HG03342 (cell line): Measurements from ENCODE around the gene CDCA7.
A peak's percentile ranks its signal among the peaks of the same experiment; 100 is the strongest.
"Not testable (repeated sequence)": the region's sequence is repeated elsewhere in the genome, so short reads cannot be mapped to it uniquely, and the experiment has no call there.

ENCODE experiments used
- ATAC-seq: cut with Tn5 transposase; IDR thresholded peaks from one replicate; pipeline ENCODE4 v1.9.1; 2021; ENCODE audit warnings: mild to moderate bottlenecking, moderate library complexity; ENCODE audit not compliant: unreplicated experiment

Gene CDCA7

DNA sequence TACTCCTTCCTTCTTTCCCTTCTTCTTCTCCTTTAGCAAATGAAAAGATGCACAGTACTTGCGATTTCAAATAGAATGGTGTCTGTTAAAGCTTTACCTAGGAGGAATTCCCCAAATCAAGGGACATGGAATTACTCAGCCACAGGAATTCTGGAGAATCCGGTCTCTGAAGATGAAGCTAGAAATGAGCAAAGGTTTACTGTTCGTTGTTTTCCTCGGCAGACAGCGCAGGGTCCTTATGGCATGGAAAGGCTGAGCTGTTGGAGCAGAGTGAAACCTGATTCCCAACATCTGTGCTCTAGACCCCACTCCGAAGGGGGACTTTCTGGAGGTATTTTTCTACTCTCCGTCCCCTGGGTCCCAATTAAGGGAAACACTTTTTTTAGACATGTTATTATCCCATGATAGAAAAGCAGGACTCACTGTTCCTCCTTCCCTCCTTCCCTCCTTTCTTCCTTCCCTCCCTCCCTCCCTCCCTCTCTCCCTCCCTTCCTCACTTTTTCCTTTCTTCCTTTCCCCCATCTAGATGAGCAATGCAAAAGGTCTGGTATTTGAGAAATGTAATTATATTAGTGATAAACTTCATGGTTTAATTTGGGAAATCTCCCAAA, 47.1 kb downstream of the CDCA7 start:
- no peak for ATAC-seq

- ATAC-seq = peak; percentile 68
These were observed 47.8 kb downstream of the CDCA7 start for GRCh38 chr2:173402405-173402974.

DNA sequence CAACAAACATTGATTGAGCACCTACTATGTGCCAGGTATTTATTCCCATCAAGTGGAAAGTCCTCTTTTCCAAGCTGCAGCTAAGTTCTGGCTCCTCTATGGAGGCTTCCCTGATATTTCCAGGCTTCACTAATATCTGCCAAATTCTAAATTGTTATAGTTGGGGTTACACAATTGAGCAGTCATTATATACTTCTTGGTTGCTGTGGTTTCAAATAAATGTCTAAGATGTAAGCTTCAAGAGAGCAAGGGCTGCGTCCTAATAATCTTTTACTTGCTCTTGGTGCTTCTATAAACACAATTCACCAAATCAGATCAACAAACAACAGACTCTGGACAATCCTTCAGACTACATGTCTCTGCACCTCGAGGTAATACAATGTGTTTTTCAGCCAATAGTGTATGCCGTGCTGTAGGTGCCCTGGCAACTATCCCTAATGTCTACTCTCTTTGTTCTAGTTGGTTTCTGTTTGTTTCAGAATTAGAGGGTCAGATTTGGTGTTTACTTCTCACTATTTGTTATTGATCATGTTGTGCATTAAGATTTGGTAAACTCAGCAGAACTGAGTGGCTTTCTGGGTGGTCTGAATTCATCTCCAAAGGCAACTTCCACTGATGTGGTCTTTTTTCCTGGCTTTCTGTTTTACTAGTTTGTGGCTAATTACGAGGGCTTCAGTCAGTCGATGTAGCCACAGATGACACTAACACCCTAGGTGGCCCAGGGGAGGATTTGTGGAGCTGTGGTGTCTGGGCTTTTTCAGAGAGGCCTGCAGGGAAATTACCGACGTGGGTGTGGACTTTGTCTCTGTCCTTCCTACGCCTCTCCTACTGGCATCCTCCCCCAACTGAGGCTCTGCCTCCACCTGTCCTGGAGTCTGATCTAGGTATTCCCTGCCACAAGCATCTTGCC, 50.4 kb downstream of the CDCA7 start:
- ATAC-seq = no peak

DNA sequence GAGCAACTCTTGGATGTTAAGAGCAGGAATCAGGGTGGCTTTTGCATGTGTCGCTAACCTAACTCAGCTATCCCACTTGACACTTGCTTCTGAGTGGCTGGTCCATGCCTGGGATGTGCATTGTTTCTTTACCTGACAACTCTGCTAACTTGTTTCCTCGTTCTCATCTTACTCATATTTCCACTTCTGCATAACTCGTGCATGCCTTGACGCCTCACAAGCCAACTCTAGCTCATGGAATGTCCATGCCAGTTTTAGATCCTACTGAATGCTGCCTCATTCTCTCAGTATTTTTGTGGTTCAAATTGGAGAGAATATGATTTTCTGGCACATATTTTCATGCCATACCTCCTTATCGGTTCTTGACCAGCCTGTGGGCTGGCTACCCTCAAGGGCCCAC, 52.5 kb downstream of the CDCA7 start:
- ATAC-seq = no peak

DNA sequence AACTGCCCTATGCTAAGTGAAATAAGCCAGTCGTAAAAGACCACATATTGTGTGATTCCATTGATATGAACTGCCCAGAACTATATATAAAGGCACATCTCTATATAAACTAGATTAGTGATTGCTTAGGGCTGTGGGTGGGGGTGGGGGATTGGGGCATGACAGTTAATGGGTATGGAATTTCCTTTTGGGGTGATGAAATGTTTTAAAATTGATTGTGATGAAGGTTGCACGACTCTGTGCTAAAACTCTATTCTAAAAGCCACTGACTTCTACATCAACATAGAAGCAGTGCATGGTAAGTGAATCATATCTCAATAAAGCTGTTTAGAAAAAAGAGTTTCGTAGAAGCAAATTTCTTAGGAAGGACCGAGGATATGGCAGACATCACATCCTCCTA, 53.0 kb downstream of the CDCA7 start:
- no peak for ATAC-seq

GRCh38 chr2:173410579-173410978, 55.9 kb downstream of the CDCA7 start:
- ATAC-seq = no peak

GRCh38 chr2:173412628-173413027, 58.0 kb downstream of the CDCA7 start:
- no peak for ATAC-seq

DNA sequence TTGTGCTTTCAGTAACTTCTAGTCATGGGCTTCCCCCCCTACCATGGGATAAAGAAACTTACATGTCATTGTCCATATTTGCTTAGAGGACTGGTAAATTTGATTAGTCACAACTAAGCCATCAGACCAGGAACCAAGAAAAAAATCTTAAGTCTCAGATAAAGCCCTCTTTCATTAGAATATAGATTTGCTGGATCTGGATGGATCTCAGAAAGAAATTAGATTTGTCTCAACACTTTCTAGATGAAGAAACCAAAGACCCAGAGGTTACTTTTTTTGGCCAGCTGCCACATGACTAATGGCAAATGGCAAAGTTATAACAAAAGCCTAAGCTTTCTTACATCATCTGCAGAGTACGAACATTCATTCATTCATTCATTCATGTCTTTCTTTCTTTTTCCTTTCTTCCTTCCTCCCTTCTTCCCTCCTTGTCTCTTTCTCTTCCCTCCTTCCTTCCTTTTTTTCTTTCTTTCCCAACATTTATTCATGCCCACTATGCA, 60.2 kb downstream of the CDCA7 start:
- no peak for ATAC-seq

GRCh38 chr2:173415431-173416381, 61.0 kb downstream of the CDCA7 start:
- no peak for ATAC-seq

- not testable (repeated sequence) for ATAC-seq
These were observed 61.9 kb downstream of the CDCA7 start for GRCh38 chr2:173416415-173417152.

GRCh38 chr2:173417341-173417740, 62.7 kb downstream of the CDCA7 start:
- ATAC-seq = no peak

DNA sequence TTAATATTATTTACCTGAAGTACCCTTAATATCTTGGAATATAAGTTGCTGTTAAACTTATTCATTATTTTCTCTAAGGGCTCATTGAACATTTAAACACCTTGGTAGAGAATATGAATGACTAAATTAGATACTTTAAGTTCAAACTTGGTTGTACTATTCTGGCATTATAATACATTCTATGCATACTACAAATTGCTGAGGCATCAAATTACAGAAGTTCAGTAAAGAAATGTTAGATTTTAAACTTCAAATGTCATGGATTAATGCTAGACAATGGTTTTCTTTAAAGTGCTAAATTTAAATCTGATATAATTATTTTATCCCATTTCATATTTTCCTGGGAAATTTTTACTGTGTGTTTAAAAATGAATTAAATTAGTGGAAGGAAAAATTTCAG, 63.1 kb downstream of the CDCA7 start:
- ATAC-seq = no peak
